Transverse colon (tissue), 3 donors: Measurements from ENCODE around the gene ACR.

Experiments used
- EP300 ChIP-seq: sonication (generic); formaldehyde crosslinking; IDR thresholded peaks from one replicate; pipeline ENCODE4 v1.6.1; 2017; ENCODE audit warnings: antibody characterized with exemption, low read depth
- TF ChIP-seq, protein P1 (sequence below), 5 experiments: fragments of 200-600 bp in 3 of 5; fragments of 450-650 bp in 2 of 5; sonication (generic) in 3 of 5; IDR thresholded peaks; 1 replicate in 2 of 5; 2 replicates in 3 of 5; pipeline ENCODE4 v1.5.1; 2016 to 2017; ENCODE audit warnings: antibody characterized with exemption in 5 of 5, inconsistent platforms in 3 of 5, mild to moderate bottlenecking in 2 of 5, moderate library complexity in 1 of 5

DNA sequence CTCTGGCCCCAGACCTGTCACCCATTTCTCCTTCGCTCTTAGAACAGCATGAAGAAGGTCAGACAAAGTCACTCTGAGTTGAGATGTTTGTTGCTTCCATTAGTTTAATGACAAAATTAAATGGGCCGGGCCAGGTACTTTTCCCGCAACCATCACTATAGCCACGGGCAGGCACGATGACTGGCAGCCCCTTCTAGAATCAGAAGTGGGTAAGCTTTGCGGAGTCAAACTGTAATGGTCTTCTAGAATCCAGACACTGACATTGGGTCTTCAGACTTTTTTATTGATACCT lies 2.3 kb upstream of the ACR start:
- TF ChIP-seq EP300 = no peak
- TF ChIP-seq, protein P1, sequence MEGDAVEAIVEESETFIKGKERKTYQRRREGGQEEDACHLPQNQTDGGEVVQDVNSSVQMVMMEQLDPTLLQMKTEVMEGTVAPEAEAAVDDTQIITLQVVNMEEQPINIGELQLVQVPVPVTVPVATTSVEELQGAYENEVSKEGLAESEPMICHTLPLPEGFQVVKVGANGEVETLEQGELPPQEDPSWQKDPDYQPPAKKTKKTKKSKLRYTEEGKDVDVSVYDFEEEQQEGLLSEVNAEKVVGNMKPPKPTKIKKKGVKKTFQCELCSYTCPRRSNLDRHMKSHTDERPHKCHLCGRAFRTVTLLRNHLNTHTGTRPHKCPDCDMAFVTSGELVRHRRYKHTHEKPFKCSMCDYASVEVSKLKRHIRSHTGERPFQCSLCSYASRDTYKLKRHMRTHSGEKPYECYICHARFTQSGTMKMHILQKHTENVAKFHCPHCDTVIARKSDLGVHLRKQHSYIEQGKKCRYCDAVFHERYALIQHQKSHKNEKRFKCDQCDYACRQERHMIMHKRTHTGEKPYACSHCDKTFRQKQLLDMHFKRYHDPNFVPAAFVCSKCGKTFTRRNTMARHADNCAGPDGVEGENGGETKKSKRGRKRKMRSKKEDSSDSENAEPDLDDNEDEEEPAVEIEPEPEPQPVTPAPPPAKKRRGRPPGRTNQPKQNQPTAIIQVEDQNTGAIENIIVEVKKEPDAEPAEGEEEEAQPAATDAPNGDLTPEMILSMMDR (IDR thresholded peaks at IDR 0.05) = no peak
